NCI-H187 treated with DMSO at 0.1 percent for 48 hours (cell line): ENCODE results near the gene UNC5A.

Experiments
- DNase-seq: peaks from one replicate; lab custom pipeline; 2025; lab: John Stamatoyannopoulos, UW

The UNC5A gene

GRCh38 chr5:176810081-176810597 is at the start of gene UNC5A:
Gene UNC5A (plus strand): TSS chr5:176810559. CDS start chr5:176810751, 192 bp downstream.
- no peak for DNase-seq

DNA sequence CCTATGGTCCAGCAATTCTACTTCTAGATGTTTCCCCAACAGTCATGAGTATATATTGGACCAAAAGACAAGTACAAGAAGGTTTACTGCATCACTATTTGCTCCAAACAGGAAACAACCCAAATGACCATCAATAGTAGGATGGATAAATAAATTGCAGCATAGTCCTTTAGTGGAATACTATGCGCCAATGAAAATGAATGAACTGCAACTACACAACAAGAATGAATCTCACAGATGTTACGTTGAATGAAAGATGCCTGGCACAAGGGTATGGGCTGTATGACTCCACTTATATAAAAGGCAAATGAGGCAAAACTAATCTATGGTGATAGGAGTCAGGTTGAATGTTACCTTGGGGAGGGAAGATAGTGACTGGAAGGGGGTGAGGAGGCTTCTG is 48.6 kb upstream of the UNC5A start:
- DNase-seq = no peak

GRCh38 chr5:176762489-176762888 is 47.9 kb upstream of the UNC5A start:
- DNase-seq = no peak

DNA sequence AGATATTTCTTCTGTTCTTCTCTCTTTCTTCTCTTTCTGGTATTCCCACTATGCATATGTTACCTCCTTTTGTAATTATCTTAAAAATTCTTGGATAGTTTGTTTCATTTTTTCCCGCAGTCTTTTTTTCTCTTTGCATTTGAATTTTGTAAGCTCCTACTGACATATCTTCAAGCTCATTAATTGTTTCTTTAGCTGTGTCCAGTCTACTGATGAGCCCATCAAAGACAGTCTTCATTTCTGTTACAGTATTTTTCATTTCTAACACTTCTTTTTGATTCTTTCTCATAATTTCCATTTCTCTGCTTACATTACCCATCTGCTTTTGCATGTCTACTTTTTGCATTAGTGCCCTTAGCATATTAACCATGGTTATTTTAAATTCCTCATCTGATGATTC is 44.7 kb upstream of the UNC5A start:
- no peak for DNase-seq

- DNase-seq = no peak
Observed at GRCh38 chr5:176768174-176768970, 42.0 kb upstream of the UNC5A start.

- no peak for DNase-seq
Observed at GRCh38 chr5:176769911-176770310, 40.4 kb upstream of the UNC5A start.

DNA sequence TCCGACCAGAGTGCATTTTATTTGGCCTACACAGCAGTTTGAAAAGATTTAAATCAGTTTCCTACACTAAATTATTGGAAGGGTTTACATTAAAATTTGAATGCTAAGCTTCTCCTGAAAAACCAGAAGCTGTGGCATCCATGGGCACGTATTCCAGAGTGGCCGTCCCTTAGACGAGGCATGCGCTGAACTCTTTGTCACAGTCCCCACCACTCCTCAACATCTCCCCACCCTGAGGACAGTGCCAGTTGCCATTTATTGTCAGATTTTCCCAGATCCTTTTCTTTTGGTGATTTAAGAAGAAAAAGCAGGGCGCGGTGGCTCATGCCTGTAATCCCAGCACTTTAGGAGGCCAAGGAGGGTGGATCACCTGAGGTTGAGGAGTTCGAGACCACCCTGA is 39.9 kb upstream of the UNC5A start:
- no peak for DNase-seq

GRCh38 chr5:176771102-176771845 is 39.1 kb upstream of the UNC5A start:
- DNase-seq = no peak

DNA sequence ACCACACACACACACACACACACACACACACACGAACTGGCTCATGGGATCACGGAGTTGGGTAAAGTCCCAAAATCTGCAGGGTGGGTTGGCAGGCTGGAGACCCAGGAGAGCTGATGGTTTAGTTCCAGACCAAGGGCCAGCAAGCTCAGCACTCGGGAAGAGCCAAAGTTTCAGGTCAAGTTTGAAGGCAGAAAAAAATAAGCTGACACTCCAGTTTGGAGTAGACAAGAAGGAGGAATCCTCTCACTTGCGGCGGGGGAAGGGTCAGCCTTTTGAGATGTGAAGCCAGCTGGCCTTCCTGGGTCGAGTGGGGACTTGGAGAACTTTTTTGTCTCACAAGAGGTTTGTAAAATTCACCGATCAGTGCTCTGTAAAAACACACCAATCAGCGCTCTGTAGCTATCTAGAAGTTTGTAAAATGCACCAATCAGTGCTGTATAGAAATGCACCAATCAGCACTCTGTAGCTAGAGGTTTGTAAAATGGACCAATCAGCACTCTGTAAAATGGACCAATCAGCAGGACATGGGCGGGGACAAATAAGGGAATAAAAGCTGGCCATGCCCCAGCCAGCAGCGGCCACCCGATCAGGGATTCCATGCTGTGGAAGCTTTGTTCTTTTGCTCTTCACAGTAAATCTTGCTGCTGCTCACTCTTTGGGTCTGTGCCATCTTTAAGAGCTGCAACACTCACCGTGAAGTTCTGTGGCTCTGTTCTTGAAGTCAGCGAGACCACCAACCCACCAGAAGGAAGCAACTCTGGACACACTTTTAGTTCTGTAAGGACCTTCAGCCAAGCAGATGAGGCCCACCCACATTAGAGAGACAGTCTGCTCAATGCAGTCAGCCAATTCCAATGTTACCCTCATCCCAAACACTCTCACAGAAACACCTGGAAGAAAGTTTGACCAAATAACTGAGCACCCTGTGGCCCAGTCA is 37.8 kb upstream of the UNC5A start:
- no peak for DNase-seq

DNA sequence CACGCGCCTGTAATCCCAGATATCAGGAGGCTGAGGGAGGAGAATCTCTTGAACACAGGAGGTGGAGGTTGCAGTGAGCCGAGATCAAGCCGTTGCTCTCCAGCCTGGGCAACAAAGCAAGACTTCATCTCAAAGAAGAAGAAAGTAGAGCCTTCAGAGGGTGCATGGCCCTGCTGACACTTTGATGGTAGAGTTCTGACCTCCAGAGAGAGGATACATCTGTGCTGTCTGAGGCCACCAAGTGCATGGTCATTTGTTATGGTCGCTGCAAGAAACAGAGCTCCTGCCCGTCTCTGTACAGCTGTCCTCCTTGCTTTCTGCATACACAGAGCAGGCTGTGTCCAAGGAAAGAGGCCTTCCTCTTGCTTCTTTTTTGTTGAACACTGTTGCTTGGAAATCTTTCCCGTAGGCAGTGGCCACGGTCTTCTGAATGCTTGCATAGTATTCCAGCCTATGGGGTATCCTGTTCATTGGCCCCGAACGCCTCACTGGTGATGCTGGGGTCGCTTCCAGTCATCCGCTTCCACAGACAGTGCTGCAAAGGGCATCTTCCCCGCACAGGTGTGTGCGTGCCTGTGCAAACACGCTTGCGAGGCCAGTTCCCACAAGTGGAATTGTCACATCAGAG is 36.8 kb upstream of the UNC5A start:
- no peak for DNase-seq

DNA sequence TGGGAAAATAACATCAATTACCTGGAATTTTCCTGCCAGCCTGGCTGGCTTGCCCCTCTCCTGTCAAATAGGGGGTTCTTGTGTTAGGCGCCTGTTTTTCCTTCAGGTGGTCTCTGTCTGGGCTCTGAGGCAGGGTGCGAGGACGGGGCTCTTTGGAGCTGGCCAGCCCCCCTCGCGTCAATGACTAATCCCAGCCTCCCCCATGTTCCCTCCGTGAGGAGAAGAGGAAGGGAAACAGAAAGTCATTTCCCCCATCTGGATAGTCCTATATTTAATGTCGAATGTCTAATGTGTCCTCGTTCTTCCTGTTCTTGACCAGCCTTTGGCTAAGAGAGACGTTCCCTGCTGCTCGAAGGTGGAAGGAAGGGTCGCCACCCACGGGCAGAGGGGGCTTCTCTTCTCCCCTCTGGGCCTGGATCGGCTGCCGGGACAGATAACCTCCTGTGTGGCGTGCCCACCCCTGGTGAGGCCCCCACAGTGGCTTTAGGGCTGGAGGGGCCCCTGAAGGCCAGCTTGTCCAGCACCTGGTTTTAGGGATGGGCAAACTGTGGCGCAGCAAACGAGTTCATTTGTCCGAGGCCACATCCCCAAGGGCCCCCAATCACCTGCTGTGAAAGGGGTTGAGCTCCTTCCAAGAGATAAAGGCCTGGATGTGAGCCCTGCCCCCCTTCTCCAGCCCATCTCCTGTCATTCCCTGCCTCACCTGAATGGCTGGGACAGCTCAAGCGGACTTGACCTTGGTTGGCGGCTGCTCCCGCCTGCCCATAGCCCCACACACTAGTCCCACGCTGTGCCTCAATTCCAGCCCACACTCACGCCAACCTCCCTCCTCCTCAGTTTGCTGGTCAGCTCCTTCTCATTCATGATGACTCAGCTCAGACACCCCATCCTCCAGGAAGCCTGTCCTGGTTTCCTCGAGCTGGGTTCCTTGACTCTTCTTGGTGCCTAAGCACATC is 35.9 kb upstream of the UNC5A start:
- no peak for DNase-seq

- DNase-seq = no peak
Observed at GRCh38 chr5:176775409-176775808, 35.0 kb upstream of the UNC5A start.

DNA sequence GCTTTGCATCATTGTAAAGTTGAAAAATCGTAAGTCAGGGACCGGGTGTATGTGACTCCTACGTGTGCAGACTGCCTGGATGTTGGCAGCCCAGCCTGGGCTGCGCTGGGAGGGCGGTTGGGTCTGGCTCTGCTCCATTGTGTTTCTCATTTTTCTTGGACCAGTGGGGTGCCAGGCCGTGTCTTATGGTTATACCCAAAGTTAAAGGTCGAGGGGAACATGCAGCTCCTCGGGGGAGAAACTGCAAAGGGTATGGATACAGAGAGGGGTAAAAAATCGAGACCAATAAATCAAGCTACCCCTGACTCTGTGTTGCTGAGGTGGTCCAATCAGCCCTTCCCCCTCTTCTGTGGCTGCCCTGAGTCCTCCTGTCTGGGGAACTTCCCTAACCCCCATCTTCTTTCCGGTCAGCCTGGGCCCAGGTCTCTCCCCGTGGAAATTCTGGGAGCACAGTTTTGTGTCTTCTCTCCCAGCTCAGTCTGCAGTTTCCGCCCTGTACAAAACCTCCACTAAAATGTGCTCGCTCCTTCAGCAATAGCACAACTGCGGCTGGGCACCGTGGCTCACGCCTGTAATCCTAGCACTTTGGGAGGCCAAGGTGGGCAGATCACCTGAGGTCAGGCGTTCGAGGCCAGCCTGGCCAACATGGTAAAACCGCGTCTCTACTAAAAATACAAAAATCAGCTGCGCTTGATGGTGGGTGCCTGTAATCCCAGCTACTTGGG is 34.1 kb upstream of the UNC5A start:
- DNase-seq = no peak

DNA sequence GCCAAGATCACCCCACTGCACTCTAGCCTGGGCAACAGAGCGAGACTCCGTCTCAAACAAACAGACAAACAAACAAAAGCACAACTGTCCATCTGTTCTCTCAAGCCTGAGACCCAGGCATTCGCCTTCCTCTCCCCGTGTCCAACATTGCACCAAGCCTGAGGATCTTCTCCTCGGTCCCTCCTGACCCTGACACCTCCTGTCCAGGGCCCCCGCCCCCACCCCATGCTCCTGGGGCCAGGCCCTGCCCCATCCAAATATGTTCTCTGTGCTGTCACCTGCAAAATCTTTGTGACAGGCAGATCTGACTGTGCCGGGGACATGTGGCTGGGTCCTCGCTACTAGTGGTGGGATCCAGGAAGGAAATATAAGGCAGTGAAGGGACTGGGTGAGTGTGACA is 33.4 kb upstream of the UNC5A start:
- DNase-seq = no peak

GRCh38 chr5:176778921-176779465 is 31.4 kb upstream of the UNC5A start:
- DNase-seq = no peak

- DNase-seq = no peak
Observed at GRCh38 chr5:176779537-176779936, 30.8 kb upstream of the UNC5A start.

DNA sequence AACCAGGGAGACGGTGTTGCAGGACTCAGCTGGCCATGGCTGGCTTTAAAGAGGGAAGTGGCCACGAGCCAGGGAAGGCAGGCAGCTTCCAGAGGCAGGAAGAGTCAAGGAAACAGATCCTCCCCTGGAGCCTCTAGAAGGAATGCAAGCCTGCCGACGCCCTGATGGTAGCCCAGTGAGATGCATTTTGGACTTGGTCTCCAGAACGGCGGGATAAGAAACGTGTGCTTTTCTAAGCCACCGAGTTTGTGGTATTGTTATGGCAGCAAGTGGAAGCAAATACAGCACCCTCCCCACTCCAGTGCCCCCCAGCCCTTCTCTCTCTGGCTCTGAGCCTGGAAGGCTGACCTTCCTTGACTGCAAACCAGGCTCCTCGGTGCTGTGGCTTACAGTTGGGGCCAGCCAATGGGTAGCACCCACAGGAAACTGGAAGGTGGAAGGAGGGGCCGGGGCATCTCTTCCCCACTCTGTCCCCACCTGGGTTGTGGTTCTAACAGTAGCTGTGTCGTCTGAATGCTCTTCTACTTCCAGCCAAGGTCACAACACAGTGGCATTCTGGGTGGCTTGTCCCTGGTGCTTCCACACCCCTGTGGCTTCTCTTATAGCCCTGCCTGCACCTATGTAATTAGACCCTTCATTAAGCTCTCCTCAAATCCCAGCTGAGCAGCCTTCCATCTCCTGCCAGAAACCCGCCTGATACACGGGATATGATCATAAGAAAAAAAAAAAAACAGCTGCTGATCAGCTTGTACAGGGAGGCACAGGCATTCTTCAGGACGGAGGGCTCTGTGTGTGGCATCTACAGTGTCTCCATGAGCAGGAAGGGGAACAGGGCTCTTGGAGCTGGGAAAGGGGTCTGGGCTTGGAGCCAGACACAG is 29.9 kb upstream of the UNC5A start:
- DNase-seq = no peak

DNA sequence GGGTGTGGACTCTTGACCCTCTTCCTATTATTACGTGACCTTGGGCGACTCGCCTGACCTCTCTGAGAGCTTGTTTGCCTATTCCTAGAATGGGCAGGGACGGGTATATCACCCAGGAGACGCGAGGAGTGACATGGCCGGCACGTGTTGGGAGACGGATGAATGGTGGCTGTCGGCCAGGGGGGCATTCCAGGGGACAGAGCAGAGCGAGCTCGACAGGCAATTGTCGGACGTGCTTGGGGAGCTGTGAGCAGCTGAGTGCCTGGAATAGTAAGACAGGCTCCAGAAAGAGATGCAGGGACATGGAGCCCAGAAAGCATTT is 29.3 kb upstream of the UNC5A start:
- DNase-seq = no peak
